Glomerular endothelial cell (primary cell): ENCODE measurements around the gene TMEM215. TPM values are rescaled to one million over a fixed set of nuclear protein-coding genes. Genes with fewer than 3 reads are reported as not detected.

Source experiments
- DNase-seq: peaks from one replicate; pipeline ENCODE4 v3.0.0-alpha.2; 2011; ENCODE audit warnings: low read depth, low spot score; ENCODE audit errors: extremely low read depth
- total RNA-seq: library from RNA; depleted of rRNA; stranded (reverse); fragments of >200 nt; gene quantifications from 2 replicates; pipeline ENCODE4 v1.2.3, GENCODE V29; 2015

The TMEM215 gene
- total RNA-seq, 1 donor from 2014 or later: not detected

- no peak for DNase-seq
Observed at GRCh38 chr9:32832346-32832745, 49.0 kb downstream of the TMEM215 start.

Other genes starting within 250 kb of the TMEM215 start
- 2.1 and 4.4 TPM in 2 replicates for gene SMIM27, start 231.2 kb upstream of the TMEM215 start, total RNA-seq
- gene TOPORS, start 231.0 kb upstream of the TMEM215 start, total RNA-seq: 17.3 and 19.1 TPM in 2 replicates
- gene NDUFB6, start 210.4 kb upstream of the TMEM215 start, total RNA-seq: 37.0 and 66.6 TPM in 2 replicates
- gene TAF1L, start 147.9 kb upstream of the TMEM215 start, total RNA-seq: under 0.01 TPM in 1 of 2 replicates, not detected in the other
- gene APTX, start 218.1 kb downstream of the TMEM215 start, total RNA-seq: 25.7 and 40.5 TPM in 2 replicates
- 197 and 203 TPM in 2 replicates for gene DNAJA1, start 241.7 kb downstream of the TMEM215 start, total RNA-seq